GM12891 (cell line): ENCODE data around the gene IMPA2.

Experiments used
- DNase-seq: peaks from one replicate; pipeline ENCODE4 v3.0.0; 2011; ENCODE audit warnings: low spot score; ENCODE audit not compliant: insufficient read length
- FAIRE-seq: peaks from 2 replicates; lab custom pipeline; 2011; peaks lifted over from hg19 to GRCh38; lab: Jason Lieb, UNC
- PAX5 ChIP-seq: IDR thresholded peaks from 2 replicates; pipeline ENCODE4 v1.6.1; 2011; ENCODE audit warnings: low read length, moderate library complexity, mild to moderate bottlenecking; ENCODE audit not compliant: insufficient read depth, severe bottlenecking
- POLR2A ChIP-seq: IDR thresholded peaks from 2 replicates; pipeline ENCODE4 v1.6.1; 2011; ENCODE audit warnings: low read depth, low read length, control low read depth
- POLR2AphosphoS5 ChIP-seq: IDR thresholded peaks from 2 replicates; pipeline ENCODE4 v1.6.1; 2011; ENCODE audit warnings: low read depth, low read length, control low read depth
- POU2F2 ChIP-seq: IDR thresholded peaks from 2 replicates; pipeline ENCODE4 v1.6.1; 2011; ENCODE audit warnings: low read depth, mild to moderate bottlenecking, control low read depth, low read length, moderate library complexity
- SPI1 ChIP-seq: IDR thresholded peaks from 2 replicates; pipeline ENCODE4 v1.6.1; 2011; ENCODE audit warnings: low read depth, low read length, control low read depth
- TAF1 ChIP-seq: IDR thresholded peaks from 2 replicates; pipeline ENCODE4 v1.6.1; 2011; ENCODE audit warnings: low read depth, low read length, control low read depth

The IMPA2 gene

DNA sequence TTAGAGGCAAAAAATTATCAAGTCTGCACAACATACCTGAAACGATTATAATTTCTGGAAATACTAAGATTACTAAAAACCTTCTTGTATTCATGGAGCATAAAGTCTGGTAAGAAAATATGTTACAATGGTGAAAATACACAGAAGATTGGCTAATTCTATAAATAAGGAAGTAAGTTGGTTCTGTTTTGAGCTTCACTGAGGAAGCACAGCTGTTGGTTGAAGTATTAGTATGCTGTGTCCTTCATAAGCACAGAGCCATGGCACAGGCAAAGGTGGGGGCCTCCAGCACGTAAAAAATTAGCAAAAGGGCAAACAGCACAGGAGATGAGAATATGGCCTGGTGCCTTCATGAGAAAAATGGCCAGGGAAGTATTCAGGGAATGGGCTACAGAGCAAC, 72.0 kb downstream of the IMPA2 start:
- DNase-seq (no peak), FAIRE-seq (peak; percentile 83)
- TF ChIP-seq POLR2A: no peak
- no peak for TF ChIP-seq SPI1
- TF ChIP-seq TAF1: no peak
- no peak for TF ChIP-seq POU2F2
- no peak for TF ChIP-seq POLR2AphosphoS5
- no peak for TF ChIP-seq PAX5

DNA sequence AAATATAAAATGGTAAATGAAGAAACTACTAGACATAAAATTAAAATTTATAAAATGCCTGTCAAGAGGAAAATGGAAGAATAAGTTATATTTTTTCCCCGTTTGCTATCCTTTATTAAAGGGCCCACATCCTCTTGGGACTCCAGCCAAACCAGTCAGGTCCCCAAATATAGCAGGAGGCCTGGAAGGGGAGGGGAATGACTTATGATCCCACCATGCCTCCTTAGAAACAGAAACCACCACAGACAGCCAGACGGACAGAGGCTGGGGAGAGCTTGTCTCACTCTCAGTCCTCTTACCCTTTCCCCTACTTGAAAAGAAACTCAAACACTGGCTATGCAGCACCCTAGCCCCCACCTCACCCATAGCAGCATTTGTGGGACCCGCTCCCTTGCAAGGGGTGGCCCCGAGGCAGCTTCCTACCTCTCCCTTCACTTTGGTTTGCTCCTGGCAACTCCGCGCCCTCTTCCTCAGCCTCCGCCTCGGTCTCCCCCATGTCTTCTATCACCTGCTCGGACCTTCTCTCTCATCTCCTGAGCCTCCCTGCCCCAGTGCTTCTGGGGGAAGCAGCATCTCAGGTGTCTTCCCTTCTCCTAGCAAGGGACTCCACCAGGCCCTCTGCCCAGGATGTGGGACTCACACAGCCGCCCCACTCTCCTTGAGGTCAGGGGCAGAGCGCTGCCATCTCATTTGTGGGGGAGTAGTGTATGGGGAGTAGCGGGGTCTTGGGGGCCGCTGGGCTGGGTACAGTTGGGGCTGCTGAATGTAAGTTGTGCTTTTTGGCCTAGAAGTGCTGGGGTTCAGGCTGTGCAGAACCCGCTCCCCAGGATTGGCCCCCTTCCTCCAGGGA, 75.0 kb downstream of the IMPA2 start:
- DNase-seq: no peak
- TF ChIP-seq SPI1: no peak
- FAIRE-seq: no peak

DNA sequence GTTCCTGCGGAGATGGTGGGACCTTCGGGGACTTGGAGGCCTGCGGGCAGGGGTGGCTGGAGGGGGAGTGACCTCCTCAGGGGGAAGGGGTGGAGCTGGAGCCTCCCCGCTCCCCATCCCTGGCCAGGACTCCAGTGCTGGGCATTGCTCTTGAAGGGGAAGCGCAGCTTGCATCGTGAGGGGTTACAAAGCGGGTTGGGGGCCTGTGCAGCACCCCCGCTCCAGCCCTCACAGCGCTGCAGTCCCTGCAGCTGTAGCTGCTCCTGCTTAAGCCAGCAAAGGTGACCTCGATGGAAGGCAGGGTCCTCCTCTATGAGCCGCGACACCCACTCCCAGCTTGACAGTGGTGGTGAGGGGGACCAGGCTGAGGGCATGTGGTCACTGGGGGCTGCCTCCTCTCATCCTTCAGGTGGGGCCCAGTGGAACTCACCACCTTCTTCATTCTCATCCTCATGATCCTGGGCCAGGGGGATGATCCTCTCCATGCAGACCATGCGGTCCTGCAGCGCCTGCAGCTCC, 75.6 kb downstream of the IMPA2 start:
- TF ChIP-seq POU2F2: no peak
- no peak for TF ChIP-seq TAF1
- TF ChIP-seq POLR2AphosphoS5: no peak
- TF ChIP-seq PAX5: no peak
- TF ChIP-seq SPI1: no peak
- no peak for TF ChIP-seq POLR2A
- no peak for DNase-seq
- FAIRE-seq: no peak

DNA sequence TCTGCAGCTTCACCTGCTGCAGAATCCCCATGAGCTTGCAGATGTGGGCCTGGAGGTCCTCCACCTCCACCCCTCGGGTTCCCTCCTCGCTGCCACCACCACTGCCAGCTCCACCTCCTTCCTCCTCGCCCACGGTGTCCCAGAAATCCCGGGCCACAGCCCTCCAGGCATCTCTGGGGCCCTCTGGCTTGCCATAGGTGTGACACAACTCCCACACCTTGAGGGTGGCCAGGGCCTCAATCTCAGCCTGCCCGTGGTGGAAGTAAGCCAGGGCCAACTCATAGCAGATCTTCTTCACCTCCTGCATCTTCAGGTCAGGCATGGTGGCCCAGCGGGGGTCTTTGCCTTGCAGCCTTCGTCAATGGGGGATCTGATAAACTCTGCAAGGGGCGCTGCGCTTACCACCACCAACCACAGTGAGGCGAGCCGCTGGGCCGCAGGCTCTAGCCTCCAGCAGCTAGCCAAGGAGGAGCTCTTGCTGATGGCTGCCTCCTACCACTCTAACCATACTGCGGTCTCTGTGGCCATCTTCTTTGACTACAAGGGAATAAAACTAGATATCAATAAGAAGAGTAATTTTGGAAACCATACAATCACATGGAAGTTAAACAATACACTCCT, 76.2 kb downstream of the IMPA2 start:
- DNase-seq (no peak), FAIRE-seq (no peak)
- no peak for TF ChIP-seq POLR2AphosphoS5
- TF ChIP-seq POU2F2: no peak
- TF ChIP-seq POLR2A: no peak
- TF ChIP-seq PAX5: no peak
- TF ChIP-seq SPI1: no peak
- no peak for TF ChIP-seq TAF1

DNA sequence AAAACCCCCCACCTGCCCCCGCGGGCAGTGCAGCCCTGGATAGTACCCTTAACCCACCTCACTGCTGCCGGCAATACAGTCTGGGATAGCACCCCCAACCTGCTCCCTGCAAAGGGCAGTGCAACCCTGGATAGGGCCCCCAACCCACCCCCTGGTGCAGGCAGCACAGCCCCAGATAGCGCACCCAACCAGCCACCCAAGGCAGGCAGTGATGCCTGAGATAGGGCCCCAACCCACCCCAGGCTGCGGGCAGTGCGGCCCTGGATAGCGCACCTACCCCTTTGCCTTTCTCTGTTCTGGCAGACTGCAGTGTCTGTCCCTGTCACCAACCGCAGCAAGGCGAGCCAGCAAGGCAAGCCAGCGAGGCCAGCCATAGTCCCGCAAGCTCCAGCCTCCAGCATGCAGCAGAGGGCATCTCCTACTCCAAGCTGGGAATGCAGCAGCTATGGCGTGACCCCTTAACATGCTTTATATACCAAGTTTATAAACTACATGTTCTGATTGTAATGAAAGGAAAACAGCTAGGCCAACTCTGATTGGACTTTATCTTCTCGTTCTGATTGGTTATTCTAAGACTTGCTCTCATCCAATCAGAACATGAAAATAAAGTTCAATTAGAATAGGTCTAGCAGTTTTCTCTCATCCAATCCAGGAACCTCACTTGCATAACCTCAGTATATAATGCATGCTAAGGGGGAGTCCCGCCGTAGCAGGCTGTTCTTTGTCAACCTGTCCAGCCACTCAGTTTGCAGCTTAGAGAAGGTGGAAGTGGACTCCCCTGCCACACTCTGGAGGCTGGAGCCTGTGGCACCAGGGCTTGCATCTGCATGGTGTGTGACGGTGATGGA, 78.3 kb downstream of the IMPA2 start:
- TF ChIP-seq SPI1 (no peak), POLR2A (no peak), TAF1 (no peak), POLR2AphosphoS5 (no peak), POU2F2 (no peak), PAX5 (no peak)
- FAIRE-seq: no peak
- no peak for DNase-seq

DNA sequence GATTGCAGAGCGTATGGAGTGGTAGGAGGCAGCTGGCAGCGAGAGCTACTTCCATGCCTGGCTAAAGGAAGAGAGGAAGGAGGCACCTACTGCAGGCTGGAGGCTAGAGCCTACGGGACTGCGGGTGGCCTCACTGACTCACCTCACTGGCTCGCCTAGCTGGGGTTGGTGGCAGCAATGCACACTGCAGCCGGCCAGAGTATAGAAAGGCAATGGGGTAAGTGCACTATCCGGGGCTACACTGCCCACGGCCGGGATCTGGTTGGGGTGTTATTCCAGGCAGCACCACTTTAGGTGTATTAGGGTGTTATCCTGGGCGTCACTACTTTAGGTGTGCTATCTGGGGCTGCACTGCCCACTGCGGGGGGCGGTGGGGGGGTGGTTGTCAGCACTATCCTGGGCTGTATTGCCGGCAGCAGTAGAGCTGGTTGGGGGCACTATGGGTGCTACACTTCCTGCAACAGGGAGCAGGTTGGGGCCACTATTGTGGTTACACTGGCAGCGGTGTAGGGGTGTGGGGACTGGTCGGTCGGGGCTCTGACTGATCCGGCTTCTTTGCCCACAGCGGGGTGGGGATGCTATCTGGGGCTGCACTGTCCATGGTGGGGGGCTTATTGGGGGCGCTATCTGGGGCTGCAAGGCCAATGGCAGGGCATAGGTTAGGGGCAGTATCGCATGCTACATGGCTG, 79.0 kb downstream of the IMPA2 start:
- TF ChIP-seq POLR2AphosphoS5 (no peak), SPI1 (no peak)
- FAIRE-seq (no peak), DNase-seq (no peak)

DNA sequence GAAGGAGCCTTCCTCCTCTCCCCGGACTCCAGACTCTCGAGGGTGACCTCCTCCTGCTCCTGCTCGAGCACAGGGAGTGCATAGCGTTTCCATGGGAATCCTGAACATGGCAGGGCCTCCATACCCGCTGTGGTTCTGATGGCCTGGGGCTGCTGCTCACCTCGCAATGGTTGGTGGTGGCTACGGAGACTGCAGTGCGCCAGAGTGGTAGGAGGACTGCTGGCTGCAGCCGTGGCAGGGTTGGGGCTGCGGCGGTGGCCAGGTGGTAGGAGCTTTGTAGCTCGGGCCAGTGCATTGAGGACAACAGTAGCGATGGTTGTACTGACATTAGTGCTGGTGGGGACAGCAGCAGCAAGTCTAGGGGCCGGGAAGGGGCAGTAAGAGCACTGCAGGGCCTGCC, 80.4 kb downstream of the IMPA2 start:
- no peak for FAIRE-seq
- no peak for DNase-seq
- no peak for TF ChIP-seq TAF1
- no peak for TF ChIP-seq POLR2A
- no peak for TF ChIP-seq PAX5
- TF ChIP-seq SPI1: no peak
- TF ChIP-seq POLR2AphosphoS5: no peak
- TF ChIP-seq POU2F2: no peak

DNA sequence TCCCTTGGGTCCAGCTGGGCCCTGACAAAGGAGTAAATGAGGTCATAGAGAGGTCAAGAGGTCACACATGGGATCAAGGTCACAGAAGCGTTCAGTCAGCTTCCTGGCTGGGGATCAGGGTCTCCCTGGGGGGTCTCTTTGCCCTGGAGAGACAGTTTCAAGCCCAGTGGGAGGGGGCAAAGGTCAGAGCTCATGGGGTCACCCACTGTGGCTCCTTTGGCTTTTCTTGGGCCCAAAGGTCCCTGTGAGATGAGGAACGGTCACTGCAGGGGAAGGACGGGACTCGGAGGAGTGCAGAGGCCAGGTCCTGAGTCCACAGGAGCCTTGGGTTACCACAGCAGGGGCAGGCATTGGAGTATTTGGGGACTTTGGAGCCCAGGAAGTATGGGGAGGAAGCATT, 81.7 kb downstream of the IMPA2 start:
- DNase-seq (no peak), FAIRE-seq (no peak)
- no peak for TF ChIP-seq PAX5
- no peak for TF ChIP-seq SPI1
- no peak for TF ChIP-seq TAF1
- TF ChIP-seq POU2F2: no peak
- TF ChIP-seq POLR2AphosphoS5: no peak
- TF ChIP-seq POLR2A: no peak

DNA sequence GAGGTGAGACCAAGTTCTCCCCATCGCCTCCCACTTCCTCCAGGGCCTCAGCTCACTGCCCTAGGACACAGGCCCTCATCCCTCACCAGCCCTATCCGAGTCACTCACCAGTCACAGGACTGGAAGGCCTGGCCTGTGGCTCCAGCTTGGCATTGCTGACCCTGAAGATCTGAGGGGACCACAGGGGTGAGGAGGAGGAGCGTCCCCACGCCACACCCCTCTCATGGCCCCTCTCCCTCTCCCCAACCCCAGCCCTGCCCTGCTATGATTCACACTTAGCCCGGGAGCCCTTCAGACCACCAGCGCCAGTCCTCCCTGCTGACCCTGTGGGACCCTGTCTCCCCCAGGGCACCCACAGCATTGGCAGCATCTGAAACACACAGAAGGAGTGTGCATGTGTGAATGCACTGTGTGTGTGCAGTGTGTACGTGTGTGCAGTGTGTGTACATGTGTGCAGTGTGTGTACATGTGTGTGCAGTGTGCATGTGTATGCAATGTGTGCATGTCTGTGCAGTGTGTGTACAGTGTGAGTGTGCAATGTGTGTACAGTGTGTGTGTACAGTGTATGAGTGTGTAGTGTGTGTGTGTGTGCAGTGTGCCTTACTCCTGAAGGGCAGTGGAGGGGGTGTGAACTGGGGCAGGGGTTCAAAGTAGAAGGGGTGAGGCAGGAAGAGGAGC, 82.9 kb downstream of the IMPA2 start:
- TF ChIP-seq POLR2A (no peak), PAX5 (no peak), TAF1 (no peak), POLR2AphosphoS5 (no peak), POU2F2 (no peak), SPI1 (no peak)
- DNase-seq: no peak
- no peak for FAIRE-seq
